IPS-18a (cell line): ENCODE results near the gene PGRMC2.

Source experiments
- H3K27ac ChIP-seq: one replicate; pipeline ENCODE4 v1.5.1; 2013; ENCODE audit warnings: low read length
- H3K27me3 ChIP-seq: one replicate; pipeline ENCODE4 v1.6.1; 2013; ENCODE audit warnings: mild to moderate bottlenecking, low read length; ENCODE audit not compliant: control insufficient read depth, insufficient read depth
- H3K36me3 ChIP-seq: one replicate; pipeline ENCODE4 v1.6.1; 2013; ENCODE audit warnings: low read depth, low read length; ENCODE audit not compliant: control insufficient read depth
- H3K4me1 ChIP-seq: one replicate; pipeline ENCODE4 v1.6.1; 2013; ENCODE audit warnings: low read depth, low read length; ENCODE audit not compliant: control insufficient read depth
- H3K4me3 ChIP-seq: one replicate; pipeline ENCODE4 v1.5.1; 2013; ENCODE audit warnings: low read length
- H3K9ac ChIP-seq: one replicate; pipeline ENCODE4 v1.6.1; 2013; ENCODE audit warnings: mild to moderate bottlenecking, low read length, moderate library complexity
- H3K9me3 ChIP-seq: one replicate; pipeline ENCODE4 v1.6.1; 2013; ENCODE audit warnings: low read depth, low read length; ENCODE audit not compliant: control insufficient read depth

The PGRMC2 gene

GRCh38 chr4:128298146-128298758 is 10.6 kb upstream of the PGRMC2 start:
- Histone ChIP-seq H3K27ac (no peak overlapping the region), H3K4me3 (no peak overlapping the region), H3K4me1 (no peaks in the 10 kb centered on the region), H3K9me3 (no peaks in the 10 kb centered on the region), H3K27me3 (no peaks in the 10 kb centered on the region), H3K9ac (no peak overlapping the region), H3K36me3 (no peaks in the 10 kb centered on the region)

DNA sequence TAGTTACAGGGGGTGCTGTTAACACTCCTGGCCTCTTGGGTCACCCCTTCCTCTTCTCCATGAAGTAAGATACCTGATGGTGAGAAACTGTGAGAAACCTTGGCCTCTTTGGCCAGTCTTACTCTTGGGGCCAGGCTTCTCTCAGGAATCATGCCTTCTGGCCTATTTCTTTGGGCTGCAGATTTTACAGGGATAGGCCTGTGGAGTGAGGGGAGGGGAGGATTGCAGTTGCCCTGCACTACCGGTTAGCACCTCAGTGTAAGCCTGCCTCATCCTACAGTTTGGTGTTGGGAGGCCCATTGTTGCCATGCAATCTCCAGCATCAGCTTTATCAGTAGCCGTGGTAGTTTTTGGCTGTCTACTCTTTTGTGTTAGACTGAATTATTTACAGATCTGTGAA is 7.6 kb upstream of the PGRMC2 start:
- Histone ChIP-seq H3K36me3 (no peaks in the 10 kb centered on the region), H3K27ac (no peak overlapping the region), H3K9me3 (no peaks in the 10 kb centered on the region), H3K27me3 (no peaks in the 10 kb centered on the region), H3K4me3 (no peak overlapping the region), H3K9ac (no peak overlapping the region), H3K4me1 (no peaks in the 10 kb centered on the region)

- Histone ChIP-seq H3K9me3 (no peaks in the 10 kb centered on the region), H3K27ac (no peak overlapping the region), H3K36me3 (no peaks in the 10 kb centered on the region), H3K4me3 (no peak overlapping the region), H3K27me3 (no peaks in the 10 kb centered on the region), H3K4me1 (no peaks in the 10 kb centered on the region), H3K9ac (no peak overlapping the region)
These were observed 6.9 kb upstream of the PGRMC2 start for GRCh38 chr4:128294464-128294863.

DNA sequence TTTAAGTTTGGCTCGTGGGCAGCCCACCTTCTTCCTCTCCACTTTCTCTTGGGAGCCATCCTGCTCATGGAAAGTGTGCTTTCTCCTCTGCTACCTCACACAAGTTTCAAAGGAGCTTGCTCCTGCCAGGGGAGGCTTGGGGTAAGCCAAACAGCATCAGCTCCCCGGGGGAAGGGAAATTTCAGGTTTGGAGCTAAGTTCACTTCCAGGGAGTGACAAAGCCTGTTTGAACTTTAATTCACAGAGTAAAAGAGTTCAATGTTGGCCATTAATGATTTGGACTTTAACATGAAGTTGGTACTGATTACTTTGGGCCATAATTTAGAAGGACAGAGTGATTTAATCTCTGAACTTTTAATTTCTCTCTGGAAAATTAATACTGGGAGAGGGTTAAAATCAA is 4.7 kb upstream of the PGRMC2 start:
- H3K9me3 ChIP-seq, result no peaks in the 10 kb centered on the region

DNA sequence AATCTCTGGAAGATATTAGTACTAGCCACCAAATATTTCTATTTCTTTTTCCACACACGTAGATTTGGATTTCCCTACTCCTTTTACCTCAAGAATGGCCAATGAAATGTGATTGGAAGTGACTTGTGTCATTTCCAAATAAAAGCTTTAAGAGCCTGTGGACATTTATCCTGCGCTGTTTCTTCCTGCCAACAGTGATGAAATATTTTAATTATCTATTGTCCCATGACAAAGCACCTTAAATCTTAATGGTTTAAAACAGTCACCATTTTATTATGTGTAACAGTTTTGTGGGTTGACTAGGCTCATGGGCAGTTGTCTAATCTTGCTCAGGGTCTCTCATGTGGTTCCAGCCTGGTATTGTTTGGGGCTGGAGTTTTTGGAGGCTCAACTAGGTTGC is 3.5 kb upstream of the PGRMC2 start:
- no peaks in the 10 kb centered on the region for H3K36me3 ChIP-seq
- no peaks in the 10 kb centered on the region for H3K9me3 ChIP-seq
- peaks cover 4% of the 10 kb centered on the region for H3K4me1 ChIP-seq
- no peak overlapping the region for H3K9ac ChIP-seq
- H3K27me3 ChIP-seq, result no peaks in the 10 kb centered on the region
- no peak overlapping the region for H3K4me3 ChIP-seq
- no peak overlapping the region for H3K27ac ChIP-seq

More for the DNA sequence above, 4.7 kb upstream of the PGRMC2 start:
- Histone ChIP-seq H3K27ac (no peak overlapping the region), H3K36me3 (no peaks in the 10 kb centered on the region), H3K4me3 (no peak overlapping the region), H3K27me3 (no peaks in the 10 kb centered on the region), H3K4me1 (peaks cover 4% of the 10 kb centered on the region), H3K9ac (no peak overlapping the region)

DNA sequence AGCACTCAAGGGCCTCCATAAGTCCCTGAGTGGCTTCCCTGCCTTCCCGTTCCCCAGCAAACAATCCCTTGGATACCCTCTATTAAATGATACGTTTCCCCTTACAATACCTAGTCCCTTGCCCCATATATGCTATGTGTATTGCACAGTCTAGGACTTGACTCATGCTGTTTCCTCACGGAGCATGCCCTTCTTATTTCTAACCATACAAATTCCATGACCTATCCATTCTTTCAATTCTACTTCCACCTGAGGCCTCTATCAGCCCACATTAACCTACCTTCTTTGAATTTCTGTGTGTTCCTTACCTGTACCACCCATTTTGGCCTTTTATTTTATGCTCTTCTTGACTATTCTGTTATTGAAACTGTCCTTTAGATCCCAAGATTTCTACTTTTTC is 2.9 kb upstream of the PGRMC2 start:
- Histone ChIP-seq H3K4me1 (peaks cover 4% of the 10 kb centered on the region), H3K9me3 (no peaks in the 10 kb centered on the region), H3K36me3 (no peaks in the 10 kb centered on the region), H3K9ac (no peak overlapping the region), H3K27me3 (no peaks in the 10 kb centered on the region), H3K27ac (no peak overlapping the region), H3K4me3 (no peak overlapping the region)

DNA sequence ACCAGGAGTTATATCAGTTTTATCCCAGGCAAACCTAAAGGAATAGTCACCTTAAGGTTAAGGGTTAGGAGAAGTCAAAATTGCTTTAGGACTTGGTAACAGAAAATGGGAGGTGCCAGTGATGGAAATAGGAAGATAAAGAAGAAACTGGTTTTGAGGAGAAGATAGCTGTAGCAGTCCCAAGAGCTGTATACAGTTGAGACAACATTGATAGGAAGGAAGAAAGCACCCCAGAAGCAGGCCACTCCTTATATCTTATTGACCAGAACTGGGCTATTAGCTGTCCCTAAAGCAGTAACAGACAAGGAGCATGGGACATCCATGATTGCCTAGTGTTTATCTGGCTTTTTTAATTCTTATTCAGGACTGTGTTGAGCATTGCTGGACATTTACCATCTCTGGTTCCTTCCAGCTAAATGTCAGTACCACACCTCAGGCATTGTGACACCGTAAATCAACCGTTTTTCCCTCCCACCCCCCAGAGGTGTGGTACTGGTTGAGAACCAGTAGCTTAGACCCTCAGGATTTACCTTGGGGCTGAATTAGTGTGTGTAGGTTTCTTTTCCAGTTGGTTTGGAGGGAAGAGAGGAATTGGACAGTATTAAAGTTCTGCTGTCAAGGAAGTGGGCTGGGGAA is 2.0 kb upstream of the PGRMC2 start:
- no peak overlapping the region for H3K9ac ChIP-seq
- H3K9me3 ChIP-seq, result no peaks in the 10 kb centered on the region
- no peak overlapping the region for H3K27ac ChIP-seq
- H3K4me1 ChIP-seq, result peaks cover 4% of the 10 kb centered on the region
- peak overlapping the region; percentile 85 for H3K4me3 ChIP-seq
- H3K36me3 ChIP-seq, result no peaks in the 10 kb centered on the region
- H3K27me3 ChIP-seq, result no peaks in the 10 kb centered on the region

DNA sequence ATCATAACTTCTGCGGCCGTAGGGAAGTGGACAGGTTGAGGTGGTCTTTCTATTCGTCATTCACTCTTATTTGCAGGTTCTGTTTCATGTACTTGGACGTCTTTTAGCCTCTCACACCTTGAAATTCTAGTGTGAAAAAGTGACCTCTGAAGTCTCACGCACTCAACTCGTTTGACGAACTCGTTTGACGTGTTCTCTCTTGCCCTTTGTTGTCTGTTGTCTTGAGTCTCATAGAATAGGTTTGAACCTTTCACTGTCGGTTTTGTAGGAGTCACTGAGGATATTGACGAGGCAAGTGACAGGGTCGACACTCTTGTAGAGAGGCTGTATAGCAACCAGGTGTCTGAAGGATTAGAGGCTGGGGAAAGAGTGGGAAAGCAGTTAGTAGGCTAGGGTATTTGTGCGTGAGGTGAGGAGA is 1.1 kb upstream of the PGRMC2 start:
- peak overlapping the region; percentile 85 for H3K4me3 ChIP-seq
- H3K36me3 ChIP-seq, result peaks cover 3% of the 10 kb centered on the region
- peaks cover 4% of the 10 kb centered on the region for H3K4me1 ChIP-seq
- H3K9ac ChIP-seq, result peak overlapping the region; percentile 84
- H3K9me3 ChIP-seq, result no peaks in the 10 kb centered on the region
- no peak overlapping the region for H3K27ac ChIP-seq
- H3K27me3 ChIP-seq, result no peaks in the 10 kb centered on the region

DNA sequence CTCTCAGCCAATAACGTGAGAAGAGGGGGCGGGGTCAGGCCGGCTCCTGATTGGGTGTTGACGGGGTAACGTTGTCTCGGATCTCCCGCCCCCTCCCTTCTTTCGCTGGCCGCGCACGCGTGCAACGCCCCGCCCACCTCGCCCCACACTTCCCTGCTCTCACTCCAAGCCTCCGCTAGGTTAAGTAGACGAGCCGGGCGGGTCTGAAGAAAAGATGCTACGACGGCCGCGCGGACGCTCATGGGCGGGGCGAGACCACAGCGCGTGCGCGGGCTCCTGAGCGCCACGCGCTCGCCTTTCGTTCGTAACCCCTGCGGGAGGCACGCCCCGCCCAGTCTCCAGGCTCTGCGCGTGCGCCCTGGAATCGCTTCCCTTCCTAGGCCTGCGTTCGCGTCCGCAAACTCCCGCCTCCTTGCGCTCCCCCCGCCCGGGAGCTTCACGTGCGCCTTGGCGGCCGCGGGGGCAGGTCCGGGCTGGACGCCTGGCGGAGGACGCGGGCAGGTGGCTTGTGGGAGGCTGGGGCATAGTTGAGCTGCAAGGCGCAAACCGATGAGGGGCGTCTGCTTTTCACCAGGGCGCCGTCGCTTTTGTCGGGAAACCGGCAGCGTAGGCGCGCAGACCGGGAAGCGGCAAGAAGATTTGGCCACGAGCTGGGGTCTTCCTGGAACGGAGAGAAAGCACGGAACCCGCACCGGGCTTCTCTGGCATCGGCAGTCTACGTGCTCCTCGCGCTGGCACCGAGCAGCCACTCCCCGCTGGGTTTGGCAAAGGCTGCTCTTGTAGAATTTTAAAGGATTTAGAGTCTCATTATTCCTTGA is 467 bp upstream of the PGRMC2 start:
- peaks cover 3% of the 10 kb centered on the region for H3K36me3 ChIP-seq
- peak overlapping the region; percentile 85 for H3K4me3 ChIP-seq
- no peaks in the 10 kb centered on the region for H3K27me3 ChIP-seq
- peak overlapping the region; percentile 84 for H3K9ac ChIP-seq
- no peaks in the 10 kb centered on the region for H3K9me3 ChIP-seq
- H3K4me1 ChIP-seq, result peaks cover 4% of the 10 kb centered on the region
- peak overlapping the region; percentile 32 for H3K27ac ChIP-seq

- H3K9ac ChIP-seq, result peak overlapping the region; percentile 80
- H3K27me3 ChIP-seq, result no peaks in the 10 kb centered on the region
- no peaks in the 10 kb centered on the region for H3K9me3 ChIP-seq
- peaks cover 8% of the 10 kb centered on the region for H3K36me3 ChIP-seq
- H3K4me3 ChIP-seq, result peak overlapping the region; percentile 85
- peak overlapping the region; percentile 10 for H3K27ac ChIP-seq
- peaks cover 4% of the 10 kb centered on the region for H3K4me1 ChIP-seq
These were observed 1.0 kb downstream of the PGRMC2 start for GRCh38 chr4:128286474-128287058.

DNA sequence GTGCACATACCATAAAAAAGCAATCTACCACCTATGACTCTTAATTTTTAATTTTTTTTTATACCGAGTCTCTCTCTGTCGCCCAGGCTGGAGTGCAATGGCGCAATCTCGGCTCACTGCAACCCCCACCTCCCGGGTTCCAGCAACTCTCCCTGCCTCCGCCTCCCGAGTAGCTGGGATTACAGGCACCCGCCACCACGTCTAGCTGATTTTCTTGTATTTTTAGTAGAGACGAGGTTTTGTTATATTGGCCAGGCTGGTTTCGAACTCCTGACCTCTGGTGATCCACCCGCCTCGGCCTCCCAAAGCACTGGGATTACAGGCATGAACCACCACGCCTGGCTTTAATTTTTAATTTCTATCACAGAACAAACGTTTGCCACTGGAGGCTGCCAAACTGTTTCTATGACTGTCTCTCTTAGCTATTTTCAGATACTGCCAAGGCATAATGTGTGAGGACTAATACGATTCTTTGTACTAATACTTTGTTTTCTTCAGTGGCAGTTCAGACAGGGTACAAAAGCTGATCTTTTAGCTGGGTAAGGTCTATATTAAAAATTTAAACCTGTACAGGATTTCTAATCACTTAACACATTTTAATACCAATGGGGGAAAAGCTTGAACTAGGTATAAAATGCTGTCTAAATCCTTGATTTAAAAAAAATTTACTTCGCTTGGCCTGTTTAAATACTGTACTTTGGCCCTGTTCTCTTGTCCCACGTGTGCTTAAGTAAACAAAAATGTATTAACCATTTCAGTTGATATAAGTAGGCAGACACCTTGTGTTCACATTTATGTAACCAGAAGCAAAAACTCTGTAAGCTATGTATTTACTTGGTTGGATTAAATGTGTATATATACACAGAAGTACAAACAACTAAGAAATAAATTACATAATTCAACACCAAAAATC is 2.3 kb downstream of the PGRMC2 start:
- Histone ChIP-seq H3K9me3 (no peaks in the 10 kb centered on the region), H3K27ac (no peak overlapping the region), H3K4me3 (peak overlapping the region; percentile 85), H3K36me3 (peaks cover 8% of the 10 kb centered on the region), H3K4me1 (peaks cover 4% of the 10 kb centered on the region), H3K9ac (peak overlapping the region; percentile 80), H3K27me3 (no peaks in the 10 kb centered on the region)
